HEK293 (cell line): ENCODE data around the gene NUMB.

Experiments
- CTCF ChIA-PET: fragments of 350-600 bp; formaldehyde crosslinking; extraction: SDS; loops from one replicate; lab custom pipeline; 2021; ENCODE audit warnings: antibody characterized with exemption; lab: Yijun Ruan, JAX
- POLR2A ChIA-PET: fragments of 300-600 bp; formaldehyde crosslinking; extraction: SDS; loops from one replicate; lab custom pipeline; 2020; ENCODE audit warnings: antibody characterized with exemption, inconsistent platforms; lab: Yijun Ruan, JAX
- H3K27ac ChIP-seq: fragments of 200-500 bp; sonication (Bioruptor generic); 2 replicates; pipeline ENCODE4 v1.5.1; 2014; ENCODE audit warnings: low read depth, low read length, control low read depth, inconsistent platforms; ENCODE audit errors: extremely low read depth
- H3K36me3 ChIP-seq, 2 experiments: fragments of 200-500 bp in 1 of 2; sonication (Bioruptor generic) in 1 of 2; 1 replicate in 1 of 2; 2 replicates in 1 of 2; pipeline ENCODE4 v1.5.1; 2014 to 2017; ENCODE audit warnings: inconsistent platforms in 2 of 2, low read length in 2 of 2; ENCODE audit not compliant: control insufficient read depth in 2 of 2, insufficient read depth in 1 of 2
- H3K4me1 ChIP-seq: fragments of 200-500 bp; sonication (Bioruptor generic); 2 replicates; pipeline ENCODE4 v1.5.1; 2014; ENCODE audit warnings: mild to moderate bottlenecking, low read length, inconsistent platforms; ENCODE audit not compliant: control insufficient read depth, insufficient read depth
- H3K4me3 ChIP-seq: 2 replicates; pipeline ENCODE4 v1.5.1; 2011; ENCODE audit warnings: low read depth, mild to moderate bottlenecking, control low read depth, low read length, moderate library complexity
- H3K9me3 ChIP-seq: fragments of 200-500 bp; sonication (Bioruptor generic); 2 replicates; pipeline ENCODE4 v1.5.1; 2014; ENCODE audit warnings: low read depth, low read length, inconsistent platforms; ENCODE audit not compliant: control insufficient read depth, insufficient read depth
- EGR2 ChIP-seq: fragments of 450-650 bp; formaldehyde crosslinking; IDR thresholded peaks from 2 replicates; pipeline ENCODE4 v1.5.1; 2016; ENCODE audit warnings: low read depth, missing biosample characterization, missing genetic modification characterization
- KLF16 ChIP-seq: fragments of 450-650 bp; formaldehyde crosslinking; IDR thresholded peaks from 2 replicates; pipeline ENCODE4 v1.5.1; 2017; ENCODE audit warnings: missing biosample characterization, missing genetic modification characterization
- PATZ1 ChIP-seq: fragments of 450-650 bp; formaldehyde crosslinking; IDR thresholded peaks from 2 replicates; pipeline ENCODE4 v1.5.1; 2016; ENCODE audit warnings: missing biosample characterization, missing genetic modification characterization
- REPIN1 ChIP-seq: fragments of 450-650 bp; formaldehyde crosslinking; IDR thresholded peaks from 2 replicates; pipeline ENCODE4 v1.5.1; 2017; ENCODE audit warnings: missing biosample characterization, missing genetic modification characterization, low read depth
- SP3 ChIP-seq: fragments of 450-650 bp; formaldehyde crosslinking; IDR thresholded peaks from 2 replicates; pipeline ENCODE4 v1.5.1; 2016; ENCODE audit warnings: missing biosample characterization, missing genetic modification characterization
- ZBTB1 ChIP-seq: fragments of 450-650 bp; formaldehyde crosslinking; IDR thresholded peaks from 2 replicates; pipeline ENCODE4 v1.5.1; 2016; ENCODE audit warnings: missing biosample characterization, missing genetic modification characterization
- ZBTB20 ChIP-seq: fragments of 450-650 bp; formaldehyde crosslinking; IDR thresholded peaks from 2 replicates; pipeline ENCODE4 v1.5.1; 2016; ENCODE audit warnings: missing biosample characterization, missing genetic modification characterization
- ZNF121 ChIP-seq: fragments of 450-650 bp; formaldehyde crosslinking; IDR thresholded peaks from 2 replicates; pipeline ENCODE4 v1.5.1; 2016; ENCODE audit warnings: missing biosample characterization, missing genetic modification characterization
- ZNF132 ChIP-seq: fragments of 450-650 bp; formaldehyde crosslinking; IDR thresholded peaks from 2 replicates; pipeline ENCODE4 v1.5.1; 2017; ENCODE audit warnings: missing biosample characterization, missing genetic modification characterization, borderline replicate concordance
- ZNF140 ChIP-seq: fragments of 450-650 bp; formaldehyde crosslinking; IDR thresholded peaks from 2 replicates; pipeline ENCODE4 v1.5.1; 2016; ENCODE audit warnings: missing biosample characterization, missing genetic modification characterization
- ZNF18 ChIP-seq: fragments of 450-650 bp; formaldehyde crosslinking; IDR thresholded peaks from 2 replicates; pipeline ENCODE4 v1.5.1; 2016; ENCODE audit warnings: missing biosample characterization, missing genetic modification characterization
- ZNF266 ChIP-seq: fragments of 450-650 bp; formaldehyde crosslinking; IDR thresholded peaks from 2 replicates; pipeline ENCODE4 v1.5.1; 2016; ENCODE audit warnings: missing biosample characterization, missing genetic modification characterization, low read depth
- ZNF596 ChIP-seq: fragments of 450-650 bp; IDR thresholded peaks from 2 replicates; pipeline ENCODE4 v1.5.0; 2018; ENCODE audit warnings: missing biosample characterization, mild to moderate bottlenecking, missing genetic modification characterization, moderate library complexity
- ZNF623 ChIP-seq: fragments of 450-650 bp; formaldehyde crosslinking; IDR thresholded peaks from 2 replicates; pipeline ENCODE4 v1.5.1; 2016; ENCODE audit warnings: missing biosample characterization, missing genetic modification characterization
- ZNF670 ChIP-seq: fragments of 450-650 bp; formaldehyde crosslinking; IDR thresholded peaks from 2 replicates; pipeline ENCODE4 v1.5.1; 2016; ENCODE audit warnings: missing biosample characterization, missing genetic modification characterization, low read depth
- ZNF677 ChIP-seq: fragments of 450-650 bp; IDR thresholded peaks from 2 replicates; pipeline ENCODE4 v1.5.0; 2018; ENCODE audit warnings: missing biosample characterization, mild to moderate bottlenecking, missing genetic modification characterization, moderate library complexity
- ZNF704 ChIP-seq: fragments of 450-650 bp; formaldehyde crosslinking; IDR thresholded peaks from 2 replicates; pipeline ENCODE4 v1.5.1; 2016; ENCODE audit warnings: missing biosample characterization, missing genetic modification characterization

The NUMB gene

GRCh38 chr14:73368616-73369015, 89.7 kb downstream of the NUMB start:
- POLR2A ChIA-PET: no interaction called here
- no peaks in the 10 kb centered on the region for H3K4me1 ChIP-seq

GRCh38 chr14:73365727-73366126, 92.6 kb downstream of the NUMB start:
- H3K27ac ChIP-seq: no peak overlapping the region
- H3K4me3 ChIP-seq: no peak overlapping the region
- ChIA-PET CTCF (no interaction called here), POLR2A (no interaction called here)
- H3K4me1 ChIP-seq: no peaks in the 10 kb centered on the region
- no peak for TF ChIP-seq REPIN1 (tag by site-specific recombination)
- no peak for TF ChIP-seq KLF16 (tag by site-specific recombination)
- no peak for TF ChIP-seq ZNF18 (tag by site-specific recombination)
- TF ChIP-seq ZNF140 (tag by site-specific recombination): no peak
- TF ChIP-seq ZNF677 (tag by site-specific recombination): no peak
- TF ChIP-seq ZBTB20: no peak
- no peak for TF ChIP-seq PATZ1 (tag by site-specific recombination)
- no peak for TF ChIP-seq ZNF704 (tag by site-specific recombination)
- TF ChIP-seq ZNF596 (tag by site-specific recombination): no peak
- TF ChIP-seq ZBTB1 (tag by site-specific recombination): no peak
- TF ChIP-seq ZNF266 (tag by site-specific recombination): no peak
- no peaks in the 10 kb centered on the region; a peak in 1 of 3 replicates for H3K36me3 ChIP-seq
- no peaks in the 10 kb centered on the region for H3K9me3 ChIP-seq

More at GRCh38 chr14:73368616-73369015, 89.7 kb downstream of the NUMB start:
- Histone ChIP-seq H3K36me3 (no peaks in the 10 kb centered on the region; a peak in 1 of 3 replicates), H3K4me3 (no peak overlapping the region), H3K9me3 (no peaks in the 10 kb centered on the region), H3K27ac (no peak overlapping the region)
- no peak for TF ChIP-seq SP3 (tag by site-specific recombination)
- CTCF ChIA-PET: no interaction called here

GRCh38 chr14:73364559-73364958, 93.8 kb downstream of the NUMB start:
- H3K4me1 ChIP-seq: no peaks in the 10 kb centered on the region
- POLR2A ChIA-PET: no interaction called here
- no peaks in the 10 kb centered on the region; a peak in 1 of 3 replicates for H3K36me3 ChIP-seq
- H3K4me3 ChIP-seq: no peak overlapping the region
- no peak overlapping the region for H3K27ac ChIP-seq
- CTCF ChIA-PET: no interaction called here
- no peaks in the 10 kb centered on the region for H3K9me3 ChIP-seq
- TF ChIP-seq EGR2: no peak
- no peak for TF ChIP-seq ZNF132 (tag by site-specific recombination)
- TF ChIP-seq ZNF670 (tag by site-specific recombination): no peak
- TF ChIP-seq ZNF623 (tag by site-specific recombination): no peak
- TF ChIP-seq ZBTB1 (tag by site-specific recombination): no peak
- TF ChIP-seq ZNF121 (tag by site-specific recombination): peak; percentile 87
- TF ChIP-seq, all 188 proteins: peak for 1
